Measurements from ENCODE around the gene PHLDB1. TPM values are rescaled to one million over a fixed set of nuclear protein-coding genes. Genes with fewer than 3 reads are reported as not detected.

PHLDB1 gene
- total and polyA plus RNA-seq, 3 donors from 2014 or later: 51.1 to 102 (median 95.9) TPM

DNA sequence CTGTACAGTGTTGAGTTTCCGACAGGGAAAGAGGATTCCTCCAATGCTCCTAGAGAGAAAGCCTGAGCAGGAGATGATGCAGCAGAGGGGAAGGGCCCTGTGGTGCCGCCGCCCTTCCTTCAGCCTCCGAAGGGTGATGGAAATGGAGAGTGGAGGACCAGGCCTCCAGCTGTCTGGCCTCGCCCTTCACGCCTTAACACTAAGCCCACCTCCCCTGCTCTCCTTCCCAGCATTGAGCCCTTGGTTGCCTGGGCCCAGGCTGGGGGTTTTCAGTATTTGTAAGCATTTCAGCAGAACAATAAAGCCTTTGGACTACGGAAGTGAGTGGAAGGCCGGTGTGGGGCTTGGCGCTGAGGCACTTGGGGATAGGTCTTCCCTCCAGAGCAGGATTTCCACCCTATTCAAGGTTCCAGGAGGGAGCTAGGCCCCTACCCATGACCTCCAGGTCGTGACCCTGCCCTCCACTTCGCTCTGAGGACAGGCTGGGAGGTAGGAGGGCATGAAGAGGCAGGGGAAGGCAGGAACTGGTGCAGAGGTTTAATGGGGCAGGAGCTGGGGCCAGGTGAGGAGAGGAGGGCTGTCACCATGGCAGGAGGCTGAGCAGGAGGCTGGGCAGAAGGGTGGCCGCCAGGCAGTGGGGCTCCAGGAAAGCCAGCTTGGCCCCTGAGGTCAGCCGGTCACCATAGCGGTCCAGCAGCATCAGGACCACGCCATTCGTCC, 50.5 kb downstream of the PHLDB1 start:
- no peak for DNase-seq
- H3K27me3 ChIP-seq: no peaks in the 10 kb centered on the region
- H3K4me1 ChIP-seq: no peaks in the 10 kb centered on the region
- WGBS, 2 donors: 81 to 90% methylated on average over 10 to 16 of the region's 16 CpGs
- no peaks in the 10 kb centered on the region for H3K9me3 ChIP-seq
- TF ChIP-seq POLR2A (IDR thresholded peaks at IDR 0.05): no peak
- TF ChIP-seq, protein P1, sequence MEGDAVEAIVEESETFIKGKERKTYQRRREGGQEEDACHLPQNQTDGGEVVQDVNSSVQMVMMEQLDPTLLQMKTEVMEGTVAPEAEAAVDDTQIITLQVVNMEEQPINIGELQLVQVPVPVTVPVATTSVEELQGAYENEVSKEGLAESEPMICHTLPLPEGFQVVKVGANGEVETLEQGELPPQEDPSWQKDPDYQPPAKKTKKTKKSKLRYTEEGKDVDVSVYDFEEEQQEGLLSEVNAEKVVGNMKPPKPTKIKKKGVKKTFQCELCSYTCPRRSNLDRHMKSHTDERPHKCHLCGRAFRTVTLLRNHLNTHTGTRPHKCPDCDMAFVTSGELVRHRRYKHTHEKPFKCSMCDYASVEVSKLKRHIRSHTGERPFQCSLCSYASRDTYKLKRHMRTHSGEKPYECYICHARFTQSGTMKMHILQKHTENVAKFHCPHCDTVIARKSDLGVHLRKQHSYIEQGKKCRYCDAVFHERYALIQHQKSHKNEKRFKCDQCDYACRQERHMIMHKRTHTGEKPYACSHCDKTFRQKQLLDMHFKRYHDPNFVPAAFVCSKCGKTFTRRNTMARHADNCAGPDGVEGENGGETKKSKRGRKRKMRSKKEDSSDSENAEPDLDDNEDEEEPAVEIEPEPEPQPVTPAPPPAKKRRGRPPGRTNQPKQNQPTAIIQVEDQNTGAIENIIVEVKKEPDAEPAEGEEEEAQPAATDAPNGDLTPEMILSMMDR (IDR thresholded peaks at IDR 0.05): no peak
- no peaks in the 10 kb centered on the region for H3K36me3 ChIP-seq (ENCODE audit: low read depth, missing control alignments)
- H3K27ac ChIP-seq: no peak overlapping the region
- H3K4me3 ChIP-seq: no peak overlapping the region
- intact Hi-C loops (cut with DNase I; ENCODE audit: low total_unique reads): loop anchor here (10.0 kb wide), 1 partner anchor 63 kb away; no protein-coding TSS in a partner anchor

DNA sequence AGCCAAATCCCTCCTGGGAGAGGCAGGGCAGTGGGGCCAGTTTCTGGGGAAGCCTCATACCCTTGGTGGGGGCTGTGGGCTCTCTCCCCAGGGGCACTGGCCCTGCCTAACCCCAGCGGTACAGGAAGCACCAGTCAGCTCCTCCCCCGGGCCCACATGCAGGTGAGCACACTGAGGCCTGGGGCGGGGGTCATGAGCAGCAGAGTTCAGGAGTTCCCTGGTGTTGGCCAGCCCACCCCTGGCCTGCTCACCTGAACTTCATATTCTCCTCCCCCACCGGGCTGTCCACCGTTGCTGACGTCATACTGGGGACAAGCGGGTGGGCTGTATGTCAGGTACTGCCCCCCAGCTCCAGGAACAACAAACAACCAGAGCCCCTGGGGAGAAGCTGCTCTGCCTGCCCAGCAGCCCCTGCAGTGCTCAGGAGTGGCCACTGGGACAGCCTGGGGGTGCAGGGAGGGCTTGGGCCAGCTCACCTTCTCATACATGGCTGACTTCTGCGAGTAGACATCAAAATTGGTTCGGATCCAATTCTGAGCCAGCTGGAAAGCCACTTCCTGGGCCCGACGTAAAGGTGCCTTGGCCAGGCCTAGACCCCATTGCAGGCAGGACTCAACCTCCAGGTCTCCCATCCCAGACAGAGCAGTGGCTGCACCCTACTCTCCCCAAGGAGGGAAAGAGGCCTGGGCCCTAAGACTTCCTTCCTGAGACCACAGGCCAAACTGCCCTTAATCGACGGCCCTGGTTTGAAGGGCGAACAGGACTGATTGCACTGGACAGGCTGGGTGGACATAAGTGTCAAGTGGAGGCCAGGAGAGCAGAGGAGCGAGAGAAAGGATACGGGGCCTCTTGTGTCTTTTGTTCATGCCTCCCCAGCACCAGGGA, 51.3 kb downstream of the PHLDB1 start:
- Histone ChIP-seq H3K9me3 (no peaks in the 10 kb centered on the region), H3K4me1 (no peaks in the 10 kb centered on the region), H3K4me3 (no peak overlapping the region), H3K27ac (peak overlapping the region in 1 of 2 donors; percentile 42), H3K36me3 (ENCODE audit: low read depth, missing control alignments) (no peaks in the 10 kb centered on the region), H3K27me3 (no peaks in the 10 kb centered on the region)
- intact Hi-C loops (cut with DNase I; ENCODE audit: low total_unique reads): loop anchor here (10.0 kb wide), 1 partner anchor 64 kb away; no protein-coding TSS in a partner anchor
- no peak for DNase-seq
- TF ChIP-seq, protein P1 (IDR thresholded peaks at IDR 0.05): peak in 1 of 3 experiments; percentile 14
- no peak for TF ChIP-seq POLR2A (IDR thresholded peaks at IDR 0.05)
- 51 to 67% methylated on average over 4 to 16 of the region's 16 CpGs for WGBS, 2 donors

DNA sequence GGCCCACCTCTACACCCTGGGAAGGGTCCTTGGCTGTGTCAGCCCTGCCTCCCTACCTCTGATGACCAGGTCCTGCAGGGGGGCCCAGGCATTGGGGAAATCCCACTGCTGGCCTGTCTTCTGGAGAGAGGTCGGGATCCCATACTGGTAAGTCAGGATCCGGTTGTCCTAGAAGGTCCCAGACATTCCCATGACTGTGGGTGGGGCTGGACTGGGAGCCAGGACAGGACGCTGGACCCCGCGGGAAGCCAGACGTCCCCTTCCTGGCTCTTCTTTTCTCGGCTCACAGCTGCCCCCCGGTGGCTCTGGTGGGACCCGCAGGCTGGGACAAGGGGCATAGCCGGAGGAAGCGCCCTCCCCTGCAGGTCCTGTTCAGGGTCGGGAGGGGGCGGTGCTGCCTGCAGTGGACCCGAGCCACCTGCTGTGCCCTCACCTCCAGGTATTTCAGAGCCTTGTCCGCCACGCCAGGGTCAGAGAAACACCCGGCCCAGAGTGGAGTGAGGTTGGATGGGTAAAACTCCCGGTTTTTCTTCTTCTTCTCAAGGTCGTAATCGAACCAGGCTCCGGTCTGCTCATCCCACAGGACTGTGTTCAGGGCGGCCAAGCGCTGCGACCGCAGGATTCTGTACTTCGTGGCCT, 52.0 kb downstream of the PHLDB1 start:
- Histone ChIP-seq H3K36me3 (ENCODE audit: low read depth, missing control alignments) (no peaks in the 10 kb centered on the region), H3K27me3 (no peaks in the 10 kb centered on the region), H3K9me3 (no peaks in the 10 kb centered on the region), H3K4me1 (no peaks in the 10 kb centered on the region), H3K27ac (peak overlapping the region in 1 of 2 donors; percentile 42), H3K4me3 (no peak overlapping the region)
- 17 to 39% methylated on average over 11 to 26 of the region's 26 CpGs for WGBS, 2 donors
- no peak for TF ChIP-seq POLR2A (IDR thresholded peaks at IDR 0.05)
- TF ChIP-seq, protein P1 (IDR thresholded peaks at IDR 0.05): peak; percentile 82 to 96 (median 89)
- intact Hi-C loops (cut with DNase I; ENCODE audit: low total_unique reads): loop anchor here (10.0 kb wide), 1 partner anchor 65 kb away; no protein-coding TSS in a partner anchor
- DNase-seq: peak; percentile 93

DNA sequence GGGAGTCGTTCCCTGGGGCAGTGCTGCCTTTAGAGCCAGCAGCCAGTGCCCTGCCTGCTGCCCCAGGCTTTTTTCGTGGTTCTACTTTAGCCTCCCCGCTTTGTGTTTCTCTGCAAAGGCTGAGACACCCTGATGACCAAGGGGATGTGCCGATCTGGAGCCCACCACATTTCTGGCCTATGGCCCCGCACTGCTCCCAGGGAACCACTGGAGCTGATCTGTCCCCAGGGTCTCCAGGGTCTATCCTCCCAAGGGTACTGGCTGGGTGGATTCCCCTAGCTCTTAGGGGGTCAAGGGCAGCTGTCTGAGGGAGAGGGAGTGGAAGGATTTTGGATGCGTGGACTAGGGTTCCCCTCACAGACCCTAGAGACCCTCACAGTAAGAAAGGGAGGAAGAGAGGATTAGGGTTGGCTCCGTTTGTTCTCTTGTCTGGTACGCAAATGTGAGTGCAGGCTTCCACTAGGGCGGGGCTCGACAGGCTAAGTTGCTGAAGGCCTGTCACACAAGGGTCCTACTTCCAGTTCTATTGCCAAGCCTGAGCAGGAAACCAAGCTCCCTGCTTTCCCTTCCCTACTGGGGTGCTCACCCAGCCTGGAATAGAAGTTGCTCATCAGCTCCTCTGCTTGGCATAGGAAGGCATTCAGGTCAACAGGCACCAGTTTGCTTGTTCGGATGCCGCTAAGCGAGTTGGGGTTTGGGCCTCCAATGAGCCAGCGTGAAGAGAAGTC, 52.7 kb downstream of the PHLDB1 start:
- H3K36me3 ChIP-seq (ENCODE audit: low read depth, missing control alignments): no peaks in the 10 kb centered on the region
- H3K27ac ChIP-seq: no peak overlapping the region
- intact Hi-C loops (cut with DNase I; ENCODE audit: low total_unique reads): loop anchor here (10.0 kb wide), 1 partner anchor 65 kb away; no protein-coding TSS in a partner anchor
- DNase-seq: no peak
- 70 to 77% methylated on average over 8 to 14 of the region's 14 CpGs for WGBS, 2 donors
- no peak for TF ChIP-seq POLR2A (IDR thresholded peaks at IDR 0.05)
- TF ChIP-seq, protein P1 (IDR thresholded peaks at IDR 0.05): no peak
- H3K4me1 ChIP-seq: no peaks in the 10 kb centered on the region
- no peaks in the 10 kb centered on the region for H3K9me3 ChIP-seq
- no peak overlapping the region for H3K4me3 ChIP-seq
- H3K27me3 ChIP-seq: no peaks in the 10 kb centered on the region
